Adipocyte (in vitro differentiated cells): ENCODE results near the gene PSMD10.

Experiments used
- DNase-seq: peaks from one replicate; pipeline ENCODE4 v3.0.0-alpha.2; 2015; ENCODE audit warnings: low read depth
- H3K27me3 ChIP-seq: replicated peaks from 2 replicates; pipeline ENCODE4 v1.7.0; 2013; ENCODE audit warnings: mild to moderate bottlenecking, low read length, moderate library complexity; ENCODE audit not compliant: control insufficient read depth, insufficient read depth
- H3K36me3 ChIP-seq: 2 replicates; pipeline ENCODE4 v1.7.0; 2013; ENCODE audit warnings: low read length, mild to moderate bottlenecking, moderate library complexity; ENCODE audit not compliant: control insufficient read depth, insufficient read depth, severe bottlenecking
- H3K4me1 ChIP-seq: 2 replicates; pipeline ENCODE4 v1.7.0; 2013; ENCODE audit warnings: mild to moderate bottlenecking, low read length, moderate library complexity; ENCODE audit not compliant: control insufficient read depth, insufficient read depth
- H3K4me3 ChIP-seq: 2 replicates; pipeline ENCODE4 v1.7.0; 2013; ENCODE audit warnings: mild to moderate bottlenecking, low read length, moderate library complexity
- H3K9ac ChIP-seq: 2 replicates; pipeline ENCODE4 v1.7.0; 2013; ENCODE audit warnings: mild to moderate bottlenecking, low read length, moderate library complexity
- H3K9me3 ChIP-seq: 2 replicates; pipeline ENCODE4 v1.7.0; 2013; ENCODE audit warnings: mild to moderate bottlenecking, low read length, moderate library complexity; ENCODE audit not compliant: control insufficient read depth

The PSMD10 gene

GRCh38 chrX:108070891-108071290 lies 20.5 kb downstream of the PSMD10 start:
- H3K36me3 ChIP-seq: no peaks in the 10 kb centered on the region
- H3K9me3 ChIP-seq: no peaks in the 10 kb centered on the region
- no peaks in the 10 kb centered on the region for H3K4me1 ChIP-seq
- H3K4me3 ChIP-seq: no peak overlapping the region
- H3K27me3 ChIP-seq: peaks cover 46% of the 10 kb centered on the region
- peak; percentile 9 for DNase-seq
- H3K9ac ChIP-seq: no peak overlapping the region

- H3K9ac ChIP-seq: no peak overlapping the region
- no peaks in the 10 kb centered on the region for H3K9me3 ChIP-seq
- no peaks in the 10 kb centered on the region for H3K4me1 ChIP-seq
- no peak overlapping the region for H3K4me3 ChIP-seq
- H3K27me3 ChIP-seq: peaks cover 32% of the 10 kb centered on the region
- no peak for DNase-seq
- H3K36me3 ChIP-seq: no peaks in the 10 kb centered on the region
Observed at GRCh38 chrX:108068121-108068520, 23.2 kb downstream of the PSMD10 start.

GRCh38 chrX:108064613-108065012 lies 26.7 kb downstream of the PSMD10 start:
- no peak overlapping the region for H3K9ac ChIP-seq
- H3K9me3 ChIP-seq: peaks cover 5% of the 10 kb centered on the region
- DNase-seq: no peak
- H3K4me1 ChIP-seq: no peaks in the 10 kb centered on the region
- H3K4me3 ChIP-seq: no peak overlapping the region
- H3K27me3 ChIP-seq: peaks cover 40% of the 10 kb centered on the region
- H3K36me3 ChIP-seq: no peaks in the 10 kb centered on the region

GRCh38 chrX:108064001-108064400 lies 27.3 kb downstream of the PSMD10 start:
- Histone ChIP-seq H3K9me3 (peaks cover 5% of the 10 kb centered on the region), H3K36me3 (no peaks in the 10 kb centered on the region), H3K4me1 (no peaks in the 10 kb centered on the region), H3K4me3 (no peak overlapping the region), H3K9ac (no peak overlapping the region), H3K27me3 (peaks cover 43% of the 10 kb centered on the region)
- no peak for DNase-seq

GRCh38 chrX:108059801-108060200 lies 31.5 kb downstream of the PSMD10 start:
- Histone ChIP-seq H3K9me3 (peaks cover 8% of the 10 kb centered on the region), H3K4me1 (no peaks in the 10 kb centered on the region), H3K27me3 (peaks cover 37% of the 10 kb centered on the region), H3K36me3 (no peaks in the 10 kb centered on the region), H3K9ac (no peak overlapping the region), H3K4me3 (no peak overlapping the region)
- DNase-seq: no peak

GRCh38 chrX:108055546-108055945 lies 35.8 kb downstream of the PSMD10 start:
- H3K27me3 ChIP-seq: peaks cover 24% of the 10 kb centered on the region
- no peaks in the 10 kb centered on the region for H3K4me1 ChIP-seq
- no peaks in the 10 kb centered on the region for H3K36me3 ChIP-seq
- H3K4me3 ChIP-seq: no peak overlapping the region
- H3K9me3 ChIP-seq: peaks cover 4% of the 10 kb centered on the region
- no peak overlapping the region for H3K9ac ChIP-seq
- no peak for DNase-seq

- Histone ChIP-seq H3K9me3 (peaks cover 3% of the 10 kb centered on the region), H3K27me3 (peaks cover 19% of the 10 kb centered on the region), H3K36me3 (no peaks in the 10 kb centered on the region), H3K4me1 (no peaks in the 10 kb centered on the region), H3K4me3 (no peak overlapping the region), H3K9ac (no peak overlapping the region)
- DNase-seq: no peak
Observed at GRCh38 chrX:108053218-108053617, 38.1 kb downstream of the PSMD10 start.

- Histone ChIP-seq H3K36me3 (no peaks in the 10 kb centered on the region), H3K4me1 (no peaks in the 10 kb centered on the region), H3K9me3 (no peaks in the 10 kb centered on the region), H3K4me3 (no peak overlapping the region), H3K9ac (no peak overlapping the region), H3K27me3 (peaks cover 11% of the 10 kb centered on the region)
- no peak for DNase-seq
Observed at GRCh38 chrX:108049649-108050048, 41.7 kb downstream of the PSMD10 start.

- Histone ChIP-seq H3K4me1 (no peaks in the 10 kb centered on the region), H3K9me3 (no peaks in the 10 kb centered on the region), H3K9ac (no peak within 1 kb of the TSS), H3K4me3 (no peak within 1 kb of the TSS), H3K36me3 (no peaks in the 10 kb centered on the region), H3K27me3 (peaks cover 26% of the 10 kb centered on the region)
- no peak for DNase-seq
Observed at GRCh38 chrX:108044554-108045256, 46.6 kb downstream of the PSMD10 start, which contains the start of gene VSIG1. VSIG1 (plus strand) TSS chrX:108045065; CDS start chrX:108045131, 66 bp downstream.

GRCh38 chrX:108036298-108036973 lies 54.9 kb downstream of the PSMD10 start:
- no peaks in the 10 kb centered on the region for H3K36me3 ChIP-seq
- no peaks in the 10 kb centered on the region for H3K9me3 ChIP-seq
- H3K4me1 ChIP-seq: no peaks in the 10 kb centered on the region
- H3K9ac ChIP-seq: no peak overlapping the region
- H3K4me3 ChIP-seq: no peak overlapping the region
- DNase-seq: peak; percentile 44
- peaks cover 22% of the 10 kb centered on the region for H3K27me3 ChIP-seq

- H3K4me3 ChIP-seq: no peak overlapping the region
- peaks cover 23% of the 10 kb centered on the region for H3K27me3 ChIP-seq
- H3K9ac ChIP-seq: no peak overlapping the region
- H3K4me1 ChIP-seq: no peaks in the 10 kb centered on the region
- no peaks in the 10 kb centered on the region for H3K9me3 ChIP-seq
- no peak for DNase-seq
- no peaks in the 10 kb centered on the region for H3K36me3 ChIP-seq
Observed at GRCh38 chrX:108034725-108035124, 56.6 kb downstream of the PSMD10 start.
